Activated CD8-positive, alpha-beta memory T cell treated with anti-CD3 and anti-CD28 coated beads, Interleukin-2, amount 50 U/mL, for 24 hours (primary cell): ENCODE data around the gene WASHC2A.
"Not testable (repeated sequence)": the region's sequence is repeated elsewhere in the genome, so short reads cannot be mapped to it uniquely, and the experiment has no call there.

Experiments used
- DNase-seq: peaks from one replicate; pipeline ENCODE4 v3.0.0-alpha.2; 2020; ENCODE audit errors: extremely low read depth

WASHC2A gene

GRCh38 chr10:50067546-50068351 lies at the start of gene WASHC2A:
WASHC2A (plus strand) TSS chr10:50067954; CDS start chr10:50068006, 52 bp downstream.
- DNase-seq, result peak; percentile 88

DNA sequence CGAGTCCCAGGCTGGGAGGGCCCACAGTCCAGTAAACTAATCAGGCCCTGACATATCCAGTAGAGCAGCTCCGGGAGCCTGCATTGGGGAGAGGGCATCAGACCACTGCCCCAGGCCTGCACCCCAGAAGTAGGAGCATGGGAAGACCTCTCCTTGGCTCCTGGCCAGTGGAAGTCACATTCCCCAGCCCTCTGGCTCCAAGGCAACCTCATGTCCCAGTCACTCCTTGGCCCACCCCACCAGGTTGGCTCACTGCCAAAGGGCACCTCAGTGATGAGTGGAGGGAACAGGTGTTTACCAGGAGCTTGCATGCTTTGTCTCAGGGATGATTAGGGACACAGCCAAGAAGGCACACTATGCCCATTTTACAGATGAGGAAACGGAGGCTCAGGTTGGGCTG lies 48.5 kb upstream of the WASHC2A start:
- DNase-seq, result not testable (repeated sequence)

GRCh38 chr10:50020451-50021024 lies 47.2 kb upstream of the WASHC2A start:
- not testable (repeated sequence) for DNase-seq

DNA sequence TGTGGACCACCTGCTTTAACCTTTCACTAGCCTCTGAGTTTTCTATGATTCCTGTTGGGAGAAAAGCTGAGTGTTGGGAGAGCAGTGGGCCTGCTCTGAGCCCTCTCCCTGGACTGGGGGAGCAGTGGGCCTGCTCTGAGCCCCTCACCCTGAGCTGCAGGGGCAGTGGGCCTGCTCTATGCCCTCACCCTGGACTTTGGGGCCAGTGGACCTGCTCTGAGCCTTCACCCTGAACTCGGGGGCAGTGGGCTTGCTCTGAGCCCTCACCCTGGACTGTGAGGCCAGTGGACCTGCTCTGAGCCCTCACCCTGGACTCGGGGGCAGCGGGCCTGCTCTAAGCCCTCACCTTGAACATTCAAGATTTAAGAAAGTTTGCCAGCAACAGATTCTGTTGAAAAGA lies 46.1 kb upstream of the WASHC2A start:
- DNase-seq, result no peak

- not testable (repeated sequence) for DNase-seq
These were observed 42.9 kb upstream of the WASHC2A start for GRCh38 chr10:50024716-50025383.

GRCh38 chr10:50025627-50026026 lies 42.1 kb upstream of the WASHC2A start:
- DNase-seq, result no peak

DNA sequence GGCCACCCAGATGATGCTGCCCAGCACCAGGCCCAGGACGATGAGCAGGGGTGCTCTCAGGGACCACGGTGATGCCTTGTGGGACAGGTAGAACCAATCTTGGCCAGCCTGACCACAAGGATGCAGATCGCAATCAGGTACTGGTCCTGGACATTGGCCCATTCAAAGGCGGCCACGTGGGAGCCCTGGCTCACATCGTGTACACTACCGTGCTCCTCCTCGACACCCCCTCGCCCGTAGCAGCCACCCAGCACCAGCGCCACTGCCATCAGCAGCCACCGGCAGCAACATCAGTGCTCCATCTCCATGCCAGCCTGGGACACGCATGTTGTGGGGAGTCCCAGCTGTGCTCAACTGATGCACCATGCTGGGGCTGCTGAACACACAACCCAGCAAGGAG lies 40.6 kb upstream of the WASHC2A start:
- no peak for DNase-seq

DNA sequence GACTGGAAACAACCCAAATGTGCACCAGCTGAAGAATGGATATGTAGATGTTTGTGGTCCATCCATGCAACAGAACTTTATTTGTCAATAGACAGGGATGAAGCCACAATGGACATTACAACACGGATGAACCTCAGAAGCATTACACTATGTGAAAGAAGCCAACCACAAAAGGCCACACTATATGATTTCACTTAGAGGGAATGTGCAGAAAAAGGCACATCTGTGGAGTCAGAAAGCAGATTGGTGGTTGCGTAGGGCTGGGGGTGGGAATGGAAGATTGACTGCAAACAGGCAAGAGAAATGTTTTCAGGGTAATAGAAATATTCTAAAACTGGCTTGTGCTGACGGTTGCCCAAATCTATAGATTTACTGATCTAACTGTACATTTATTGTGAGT lies 34.3 kb upstream of the WASHC2A start:
- DNase-seq, result no peak

- not testable (repeated sequence) for DNase-seq
These were observed 32.4 kb upstream of the WASHC2A start for GRCh38 chr10:50035337-50035736.

DNA sequence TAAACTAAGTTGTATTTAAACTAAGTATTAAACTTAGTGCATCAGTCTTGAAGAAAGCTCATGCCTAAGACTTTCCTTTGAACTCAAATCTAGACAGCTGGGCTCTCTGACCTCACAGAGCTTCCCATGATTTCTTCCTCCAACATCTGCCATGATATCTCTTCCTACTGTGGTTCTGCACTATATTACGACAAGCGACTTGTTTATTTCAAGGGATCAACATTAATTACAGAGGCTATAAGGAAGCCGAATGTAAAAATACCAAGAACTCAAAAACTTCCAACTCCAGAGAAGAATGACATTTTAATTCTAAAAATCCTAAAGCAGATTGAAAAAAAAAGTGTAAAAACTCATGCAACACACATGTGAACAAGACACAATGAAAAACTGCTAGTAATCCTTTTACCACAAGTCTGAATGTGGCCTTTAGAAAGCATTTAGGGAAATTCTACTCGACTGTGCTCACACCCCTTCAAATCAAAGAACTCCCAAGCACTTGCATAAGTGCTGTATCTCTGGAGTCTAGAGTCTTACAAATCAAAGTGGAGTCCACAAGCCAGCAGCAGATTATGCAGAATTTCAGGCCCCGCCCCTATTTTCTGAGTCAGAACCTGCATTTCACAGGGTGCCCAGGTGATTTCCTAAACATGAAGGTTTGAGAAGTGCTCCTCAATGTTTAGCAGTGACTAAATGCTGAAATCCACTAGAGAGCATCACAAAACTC lies 22.7 kb upstream of the WASHC2A start:
- DNase-seq, result no peak

DNA sequence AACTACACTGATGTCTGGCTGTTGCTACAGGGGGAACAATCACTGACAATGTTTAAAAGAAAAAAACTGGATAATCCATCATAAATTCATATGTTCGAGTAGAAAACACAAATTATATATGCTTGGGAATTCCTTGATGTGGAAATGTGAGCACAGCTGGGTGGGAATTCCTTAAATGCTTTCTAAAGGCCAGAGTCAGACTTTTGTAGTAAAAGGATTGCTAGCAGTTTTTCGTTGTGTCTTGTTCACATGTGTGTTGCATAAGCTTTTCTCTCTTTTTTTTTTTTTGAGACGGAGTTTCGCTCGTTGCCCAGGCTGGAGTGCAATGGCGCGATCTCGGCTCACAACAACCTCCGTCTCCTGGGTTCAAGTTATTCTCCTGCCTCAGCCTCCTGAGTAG lies 21.3 kb upstream of the WASHC2A start:
- not testable (repeated sequence) for DNase-seq

GRCh38 chr10:50047594-50047993 lies 20.2 kb upstream of the WASHC2A start:
- DNase-seq, result not testable (repeated sequence)

DNA sequence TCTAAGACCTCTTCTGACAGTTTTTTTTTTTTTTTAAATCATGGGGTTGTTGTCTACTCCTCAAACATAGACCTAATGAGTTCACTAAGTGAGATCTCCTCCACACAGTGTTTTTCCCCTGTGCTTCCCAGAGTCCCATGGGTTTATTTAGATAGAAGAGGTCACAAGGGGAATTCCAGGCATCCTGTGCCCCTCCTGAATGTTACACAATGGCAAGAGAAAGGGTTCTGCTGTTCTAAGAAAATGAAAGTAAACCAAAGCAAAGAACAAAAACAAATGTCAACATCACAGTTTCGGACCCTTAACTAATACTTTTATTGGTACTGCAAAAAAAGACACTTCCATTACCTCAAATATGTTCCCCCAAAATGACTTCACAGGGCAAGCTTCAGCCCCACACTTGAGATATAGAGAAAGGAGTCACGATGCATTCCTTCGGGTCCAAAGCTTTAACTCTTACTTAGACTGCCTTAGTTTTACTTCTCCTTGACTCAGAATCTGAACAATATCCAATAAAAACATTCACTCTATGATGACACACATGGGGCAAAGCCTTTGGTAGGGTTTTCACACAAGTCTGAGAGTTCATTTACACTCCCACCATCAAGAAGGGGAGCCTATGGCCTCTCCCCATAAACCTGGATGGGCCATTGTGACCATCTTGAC lies 15.6 kb upstream of the WASHC2A start:
- not testable (repeated sequence) for DNase-seq

- DNase-seq, result not testable (repeated sequence)
These were observed 14.9 kb upstream of the WASHC2A start for GRCh38 chr10:50052778-50053376.

DNA sequence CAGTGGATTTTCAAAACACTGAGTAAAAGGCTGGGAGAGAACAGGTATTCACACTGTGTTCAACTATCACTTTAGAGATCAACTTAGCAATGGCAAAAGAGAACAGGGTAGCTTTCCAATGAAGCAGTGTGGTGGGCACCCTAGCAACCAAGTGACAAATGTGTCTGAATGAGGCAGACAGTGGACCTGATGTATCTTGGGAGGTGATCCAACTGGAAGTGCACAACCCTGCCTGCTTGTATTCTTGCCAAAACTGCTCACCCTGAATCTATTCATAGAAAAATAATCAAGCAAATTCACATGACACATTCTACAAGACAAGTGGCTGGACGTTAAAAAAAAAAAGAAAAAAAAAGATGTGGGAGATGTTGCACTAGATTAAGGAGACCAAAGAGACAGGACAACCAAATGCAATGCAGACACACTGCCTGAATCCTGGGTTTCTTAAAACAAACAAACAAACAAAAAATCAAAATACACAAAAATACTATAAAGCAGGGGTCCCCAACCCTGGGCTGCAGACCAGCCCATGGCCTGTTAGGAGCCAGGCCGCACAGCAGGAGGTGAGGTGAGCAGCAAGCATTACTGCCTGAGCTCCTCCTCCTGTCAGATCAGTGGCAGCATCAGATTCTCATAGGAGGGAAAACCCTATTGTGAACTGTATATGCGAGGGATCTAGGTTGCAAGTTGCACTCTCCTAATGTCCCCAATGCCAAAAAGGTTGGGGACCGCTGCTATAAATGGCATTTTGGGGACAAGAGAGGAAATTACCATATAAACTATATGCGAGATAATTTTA lies 12.1 kb upstream of the WASHC2A start:
- not testable (repeated sequence) for DNase-seq

GRCh38 chr10:50056654-50057053 lies 11.1 kb upstream of the WASHC2A start:
- not testable (repeated sequence) for DNase-seq

DNA sequence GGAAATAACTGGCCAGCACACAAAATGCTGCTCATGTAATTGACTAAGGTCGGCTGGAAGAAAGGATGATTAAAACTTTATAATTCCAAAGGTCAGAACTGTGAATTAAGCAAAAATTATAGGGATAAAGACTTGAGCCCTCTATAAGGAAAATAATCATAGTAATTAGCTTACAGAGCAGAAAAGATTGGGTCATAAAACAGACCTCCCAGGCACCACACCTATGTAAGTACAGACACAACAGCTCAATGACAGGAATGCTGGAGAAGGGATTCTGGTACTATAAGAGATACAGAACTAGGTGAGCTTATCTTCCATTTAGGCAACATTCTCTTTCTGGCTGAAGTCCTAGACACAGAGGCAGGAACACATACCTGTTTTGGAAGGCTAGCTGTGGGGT lies 9.0 kb upstream of the WASHC2A start:
- DNase-seq, result not testable (repeated sequence)

- DNase-seq, result not testable (repeated sequence)
These were observed 7.8 kb upstream of the WASHC2A start for GRCh38 chr10:50059946-50060345.

GRCh38 chr10:50061548-50061947 lies 6.2 kb upstream of the WASHC2A start:
- not testable (repeated sequence) for DNase-seq

DNA sequence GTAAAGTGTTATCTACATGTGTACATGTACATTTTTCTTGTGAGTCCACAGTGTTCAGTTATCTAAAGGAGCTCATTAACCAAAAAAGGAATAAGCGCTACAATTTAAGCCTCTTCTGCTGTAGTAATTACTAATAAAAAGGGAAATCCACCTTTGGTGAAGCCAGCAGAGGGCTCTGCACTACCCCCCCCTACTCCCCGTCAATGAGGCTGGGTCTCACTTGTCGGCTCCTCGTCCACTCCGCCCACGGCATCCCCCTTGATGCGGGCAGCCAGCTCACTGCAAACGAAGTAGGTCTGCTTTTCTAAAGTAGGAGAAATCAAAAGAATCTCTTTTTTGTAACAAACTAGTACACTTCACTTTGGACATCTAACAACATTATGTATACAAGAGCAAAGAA lies 4.7 kb upstream of the WASHC2A start:
- no peak for DNase-seq
